ENCODE results near the gene ERP44.
A peak's percentile ranks its signal among the peaks of the same experiment; 100 is the strongest.
"Not testable (repeated sequence)": the region's sequence is repeated elsewhere in the genome, so short reads cannot be mapped to it uniquely, and the experiment has no call there.

Gene ERP44

DNA sequence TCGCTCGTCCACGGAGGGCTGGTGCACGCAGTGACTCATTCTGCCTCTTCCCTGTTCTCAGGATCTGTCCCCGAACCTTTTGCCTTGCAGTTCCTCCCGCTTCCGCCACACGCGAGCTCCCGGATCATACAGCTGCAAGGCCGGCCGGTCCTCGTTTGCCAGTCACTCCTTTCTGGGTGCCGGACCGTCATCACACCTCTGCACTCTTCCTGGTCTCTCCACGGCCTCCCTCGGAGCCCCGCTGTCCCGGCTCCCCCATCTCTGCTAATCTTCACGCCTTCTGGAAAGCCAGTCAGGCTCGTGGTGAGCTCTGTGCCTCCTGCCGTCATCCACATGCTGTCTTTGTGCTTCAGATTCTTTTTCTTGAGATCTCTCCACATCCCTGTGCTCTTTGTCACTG is 100.5 kb downstream of the ERP44 start:
- no peak for DNase-seq

DNA sequence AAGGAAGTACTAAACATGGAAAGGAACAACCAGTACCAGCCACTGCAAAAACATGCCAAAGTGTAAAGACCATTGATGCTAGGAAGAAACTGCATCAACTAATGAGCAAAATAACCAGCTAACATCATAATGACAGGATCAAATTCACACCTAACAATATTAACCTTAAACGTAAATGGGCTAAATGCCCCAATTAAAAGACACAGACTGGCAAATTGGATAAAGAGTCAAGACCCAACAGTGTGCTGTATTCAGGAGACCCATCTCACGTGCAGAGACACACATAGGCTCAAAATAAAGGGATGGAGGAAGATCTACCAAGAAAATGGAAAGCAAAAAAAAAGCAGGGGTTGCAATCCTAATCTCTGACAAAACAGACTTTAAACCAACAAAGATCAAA is 108.3 kb downstream of the ERP44 start:
- DNase-seq = not testable (repeated sequence)

DNA sequence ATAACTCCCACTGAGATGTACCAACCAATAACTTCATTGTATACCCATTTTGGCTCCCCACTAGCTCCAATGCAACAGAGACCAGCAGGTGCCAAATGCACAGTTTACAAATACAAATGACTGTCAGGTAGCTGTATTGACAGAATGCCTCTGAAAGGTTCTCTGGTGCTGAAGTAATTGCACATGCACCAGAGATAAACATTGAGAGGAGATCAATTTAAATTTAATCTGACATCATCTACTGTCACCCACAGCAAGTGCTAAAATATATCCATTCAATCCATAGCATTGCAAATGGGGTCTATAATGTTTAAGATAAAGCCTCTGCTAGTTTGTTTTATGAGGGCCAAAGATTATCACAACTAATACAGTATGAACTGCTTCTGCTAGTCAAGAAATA is 112.2 kb downstream of the ERP44 start:
- no peak for DNase-seq

DNA sequence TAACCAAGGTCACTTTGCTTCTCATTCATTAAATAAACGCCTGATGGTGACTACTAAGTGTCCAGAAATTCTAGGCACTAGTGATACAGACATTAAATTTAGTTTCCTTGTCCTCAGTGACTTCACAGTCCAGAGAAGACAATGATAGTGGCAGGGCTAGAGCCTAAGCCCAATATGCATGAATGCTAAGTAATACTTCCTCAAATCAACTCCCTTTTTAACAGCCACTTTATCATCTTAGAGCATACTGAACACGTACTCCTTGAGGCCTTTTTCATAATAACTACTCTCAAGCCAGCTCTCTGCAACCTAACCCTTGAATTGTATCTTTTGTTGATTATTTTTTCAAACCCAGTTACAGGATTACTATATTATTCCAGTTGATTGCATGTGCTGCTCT is 118.2 kb downstream of the ERP44 start:
- no peak for DNase-seq

DNA sequence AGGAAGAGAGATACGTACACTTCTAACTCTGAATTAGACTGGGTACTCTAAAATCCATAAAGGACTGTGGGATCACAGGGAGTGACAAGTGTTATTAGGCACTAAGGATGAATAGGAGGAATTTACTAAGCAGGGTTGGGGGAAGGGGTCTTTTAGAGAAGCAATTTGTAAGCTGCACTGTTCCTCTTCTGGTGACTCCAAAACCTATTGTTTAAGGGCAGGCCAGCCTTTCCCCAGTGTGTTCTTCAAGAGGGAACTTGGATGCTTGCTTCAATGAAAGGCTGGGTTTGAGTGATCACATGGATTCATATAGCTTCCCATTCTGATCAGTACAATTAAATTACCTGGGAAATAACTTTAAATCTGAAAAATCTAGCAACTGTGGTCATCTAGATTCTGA is 120.6 kb downstream of the ERP44 start:
- DNase-seq = no peak

DNA sequence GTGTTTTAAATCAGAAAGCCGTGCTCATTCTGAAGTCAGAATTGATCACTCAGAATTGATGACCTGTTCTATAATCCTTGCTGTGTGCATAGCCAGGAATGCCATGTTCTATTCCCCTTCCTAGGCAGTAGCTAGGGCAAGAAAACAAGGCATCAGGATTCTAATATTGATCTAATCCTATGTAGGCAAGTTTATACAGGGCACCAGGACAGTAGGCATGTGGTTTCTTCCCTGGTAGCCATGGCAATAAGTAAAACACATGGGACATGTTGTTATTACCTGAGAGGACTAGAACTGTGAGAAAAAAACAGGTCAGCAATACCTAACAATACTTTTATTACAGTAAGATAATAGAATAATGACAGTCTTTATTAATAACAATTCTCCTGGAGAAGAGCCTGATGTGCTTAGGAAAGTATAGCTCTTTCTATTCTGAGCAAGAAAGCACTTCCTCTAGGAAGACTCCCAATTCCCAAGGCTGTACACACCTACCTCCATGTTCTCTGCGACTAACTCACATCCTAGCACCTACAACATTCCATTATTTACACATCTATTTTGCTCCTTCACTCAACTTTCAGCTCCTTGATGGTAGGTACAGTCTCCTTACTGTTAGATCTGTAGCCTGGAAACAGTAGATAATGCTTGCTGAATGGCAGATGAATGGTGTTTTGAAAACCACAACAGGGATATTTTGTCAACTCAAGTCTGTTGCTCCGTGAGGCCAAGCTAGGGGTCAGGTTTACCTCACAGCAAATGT is 121.6 kb downstream of the ERP44 start:
- no peak for DNase-seq

DNA sequence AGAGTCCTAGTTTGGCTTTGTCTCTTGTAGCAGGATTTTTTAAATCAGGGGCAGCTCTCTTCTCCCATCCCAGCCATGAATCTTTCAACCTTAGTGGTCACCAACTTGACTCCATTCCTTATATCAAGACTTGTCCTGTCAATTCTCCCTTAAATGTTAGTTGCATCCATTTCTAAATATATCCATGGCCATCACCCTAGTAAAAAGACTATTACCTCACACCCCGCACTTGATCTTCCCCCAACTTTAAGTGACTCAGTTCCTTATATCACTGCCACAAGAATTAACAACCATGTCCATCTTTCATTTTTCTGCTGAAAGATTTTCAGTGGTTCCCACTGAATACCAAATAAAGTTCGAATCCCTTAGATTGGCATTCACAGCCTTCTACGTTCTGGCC is 125.3 kb downstream of the ERP44 start:
- no peak for DNase-seq

DNA sequence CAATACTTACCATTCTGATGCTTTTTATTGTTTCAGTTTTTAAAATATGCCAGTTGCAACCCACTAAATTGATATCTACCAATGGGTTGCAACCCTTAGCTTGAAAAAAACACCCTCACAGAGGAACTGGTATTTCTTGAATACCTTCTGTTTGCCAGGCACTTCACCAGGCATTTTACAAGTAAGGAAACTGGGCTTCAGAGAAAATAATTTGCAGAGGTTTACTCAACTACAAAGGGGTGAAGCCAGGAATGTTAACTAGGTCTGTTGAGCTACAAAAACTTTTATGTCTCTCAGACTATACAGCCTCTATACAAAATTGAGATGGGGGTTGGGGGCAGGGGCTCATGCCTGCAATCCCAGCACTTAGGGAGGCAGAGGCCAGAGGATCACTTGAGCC is 127.4 kb downstream of the ERP44 start:
- DNase-seq = no peak

DNA sequence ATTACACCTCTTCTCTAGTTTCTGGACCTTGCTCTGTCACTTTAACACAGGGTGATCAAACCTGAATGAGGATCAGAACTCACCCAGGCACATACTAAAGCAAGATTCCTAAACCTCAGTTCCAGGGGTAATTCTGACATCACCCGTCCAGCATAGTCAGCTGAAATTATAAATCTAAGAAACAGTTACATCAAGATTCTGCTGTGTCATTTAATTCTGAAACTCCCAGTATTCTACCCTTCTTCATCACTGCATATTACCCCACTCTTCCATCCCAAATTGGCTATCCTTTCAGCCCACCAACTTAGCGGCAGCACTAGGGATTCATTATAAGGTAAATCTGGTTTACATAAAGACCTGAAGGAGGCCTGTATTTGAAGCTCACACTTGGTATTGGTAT is 128.3 kb downstream of the ERP44 start:
- no peak for DNase-seq

DNA sequence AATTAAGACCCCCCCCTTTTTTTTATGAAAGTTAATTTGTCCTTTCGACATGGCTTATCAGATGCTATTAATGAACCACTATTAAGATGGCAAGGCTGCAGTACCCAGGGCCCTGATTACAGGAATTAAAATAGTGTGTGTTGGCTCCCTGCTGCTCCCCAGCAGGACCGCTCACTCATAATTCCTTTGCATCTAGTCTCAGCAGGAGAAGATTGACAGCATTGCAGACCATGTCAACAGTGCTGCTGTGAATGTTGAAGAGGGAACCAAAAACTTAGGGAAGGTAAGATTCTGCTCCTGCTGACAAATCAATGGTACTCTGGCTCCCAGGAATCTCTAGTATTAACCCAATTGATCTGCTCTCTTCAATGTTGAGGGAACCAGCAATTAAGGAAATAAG is 131.3 kb downstream of the ERP44 start:
- no peak for DNase-seq

DNA sequence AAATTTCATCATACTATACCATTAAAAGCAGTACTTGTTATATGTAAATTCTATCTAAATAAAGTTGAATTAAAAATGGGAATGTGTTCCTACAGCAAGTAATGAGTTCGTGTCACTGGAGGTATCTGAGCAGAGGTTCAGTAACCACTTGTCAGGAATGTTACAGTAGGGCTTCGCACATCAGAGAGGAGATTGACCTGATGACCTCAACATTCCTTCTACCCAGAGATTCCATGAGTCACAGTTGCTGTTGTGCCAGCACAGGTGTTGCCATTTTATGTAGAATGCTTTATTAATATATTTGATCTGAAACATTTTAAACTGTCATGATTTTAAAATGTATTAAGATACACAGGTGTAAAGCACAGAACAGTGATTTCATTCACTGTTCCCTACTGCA is 132.1 kb downstream of the ERP44 start:
- peak; percentile 92 for DNase-seq

DNA sequence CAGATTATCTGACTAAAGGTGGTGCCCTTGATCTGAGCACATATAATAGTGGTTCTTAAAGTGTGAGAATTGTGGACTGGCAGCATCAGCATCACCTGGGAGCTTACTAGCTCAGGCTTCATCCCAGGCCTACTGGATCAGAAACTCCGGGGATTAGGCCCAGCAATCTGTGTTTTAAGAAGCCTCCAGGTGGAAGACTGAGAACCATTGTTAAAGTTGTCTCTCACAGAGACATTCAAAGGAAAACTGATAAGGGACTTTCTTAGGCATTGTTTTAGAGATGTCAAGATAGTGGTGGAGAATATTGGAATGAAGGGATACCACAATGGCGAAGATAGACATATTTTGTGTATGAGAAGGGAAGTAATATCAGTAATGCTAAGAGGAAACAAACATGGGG is 132.8 kb downstream of the ERP44 start:
- no peak for DNase-seq

DNA sequence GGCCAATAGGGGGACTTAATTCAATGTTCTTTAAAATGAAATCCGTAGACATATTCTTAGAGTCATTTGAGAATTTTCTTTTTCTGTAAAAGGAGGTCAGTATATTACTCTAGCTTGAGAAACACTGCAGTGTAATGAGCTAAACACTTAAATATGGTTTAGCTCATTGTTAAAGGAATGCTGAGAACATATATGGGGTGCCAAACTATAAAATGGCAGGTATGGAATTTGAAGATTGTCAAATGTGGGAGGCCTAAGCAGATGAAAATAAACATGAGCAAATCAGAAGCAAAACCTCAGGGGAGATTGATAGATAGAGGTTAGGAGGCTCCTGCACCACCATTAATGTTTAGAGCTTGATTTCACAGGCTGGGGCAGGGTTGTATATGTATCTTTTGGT is 134.5 kb downstream of the ERP44 start:
- DNase-seq = no peak

DNA sequence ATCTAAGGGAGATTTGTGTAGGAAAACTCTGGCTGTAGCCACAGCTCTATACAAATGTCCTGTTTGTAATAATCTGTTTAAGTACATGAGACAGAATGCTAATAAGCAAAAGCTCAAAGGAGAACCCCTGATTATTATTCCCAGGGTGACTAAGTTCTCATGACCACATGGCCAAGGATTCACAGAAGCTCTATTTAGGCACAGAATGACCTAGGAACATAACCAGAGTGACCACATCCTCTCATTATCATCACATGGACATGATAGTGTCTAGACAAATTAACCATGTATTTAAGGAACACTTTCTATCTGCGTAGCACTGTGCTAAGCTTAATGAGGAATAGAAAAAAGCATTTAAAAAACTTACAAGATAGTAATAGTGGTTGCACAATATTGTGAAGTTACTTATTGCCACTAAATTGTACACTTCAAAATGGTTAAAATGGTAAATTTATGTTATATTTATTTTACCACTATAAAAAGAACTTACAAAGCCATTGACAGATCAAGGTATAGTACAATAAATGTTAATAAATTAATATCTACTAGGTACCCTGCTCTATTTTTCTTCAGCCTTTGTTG is 136.0 kb downstream of the ERP44 start:
- DNase-seq = no peak

DNA sequence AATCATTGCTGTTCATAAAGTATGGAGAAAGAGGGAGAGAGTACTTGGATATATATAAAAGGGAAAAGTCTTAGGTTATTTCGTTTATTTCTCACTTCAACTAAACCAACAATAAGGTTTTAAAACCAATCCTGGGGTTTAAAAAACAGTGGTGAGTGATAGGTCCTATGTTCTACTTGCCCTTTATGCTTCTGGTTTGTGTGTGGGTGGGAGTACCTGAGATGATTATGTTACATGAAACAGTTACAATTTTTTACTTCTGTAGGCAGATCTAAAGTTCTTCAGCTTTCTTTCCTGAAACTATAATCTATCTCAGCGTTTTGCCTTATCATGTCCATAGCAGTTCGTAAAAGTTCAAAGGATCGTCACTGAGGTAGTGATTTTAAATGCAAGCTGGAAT is 143.2 kb downstream of the ERP44 start:
- no peak for DNase-seq

DNA sequence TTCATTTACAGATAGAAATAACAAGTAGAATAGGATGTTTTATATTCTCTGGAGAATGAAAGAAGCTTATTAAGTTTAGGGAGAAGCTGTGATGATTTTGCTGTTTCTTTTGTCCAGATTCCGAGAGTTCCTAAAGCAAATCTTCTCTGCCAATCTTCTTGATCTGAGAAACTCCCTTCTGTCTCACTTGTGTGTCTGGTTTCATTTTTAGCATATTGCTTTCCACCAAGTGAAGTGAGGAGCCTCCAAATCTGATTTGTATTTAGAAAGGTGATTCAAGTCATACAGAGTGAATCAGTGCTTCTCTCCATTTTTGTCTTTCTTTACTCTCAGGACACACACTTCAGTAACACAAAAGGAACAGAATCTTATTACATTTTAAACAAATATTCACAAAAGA is 144.0 kb downstream of the ERP44 start:
- DNase-seq = no peak

DNA sequence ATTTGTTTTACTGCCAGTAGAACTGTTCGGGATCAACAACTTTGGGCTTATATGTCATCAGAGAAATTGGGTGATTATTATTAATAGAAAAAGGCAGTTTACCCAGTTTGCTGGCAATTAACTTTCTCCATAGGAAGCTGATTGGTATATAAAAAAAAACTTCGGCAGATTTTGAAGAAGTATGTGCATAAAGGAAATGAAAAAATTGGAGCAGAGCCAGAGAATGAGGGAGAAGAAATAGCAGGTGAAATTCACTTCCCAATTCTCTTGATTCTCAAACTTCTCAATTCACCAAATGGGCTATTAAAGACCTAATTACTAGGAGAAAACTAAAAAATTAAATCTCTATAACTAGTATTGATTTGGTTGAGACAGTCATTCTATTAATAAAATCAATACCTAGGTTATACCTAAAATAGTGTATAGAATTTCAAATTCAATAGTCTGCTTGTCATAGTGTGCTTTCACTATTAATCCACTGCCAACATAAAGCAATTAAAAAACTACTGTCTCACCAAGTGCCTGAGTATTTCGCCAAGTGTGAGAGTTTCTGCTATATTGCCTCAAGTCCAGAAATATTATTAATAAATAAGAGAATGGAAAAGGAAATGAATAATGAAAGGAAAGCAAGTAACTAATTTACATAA is 144.8 kb downstream of the ERP44 start:
- DNase-seq = no peak

DNA sequence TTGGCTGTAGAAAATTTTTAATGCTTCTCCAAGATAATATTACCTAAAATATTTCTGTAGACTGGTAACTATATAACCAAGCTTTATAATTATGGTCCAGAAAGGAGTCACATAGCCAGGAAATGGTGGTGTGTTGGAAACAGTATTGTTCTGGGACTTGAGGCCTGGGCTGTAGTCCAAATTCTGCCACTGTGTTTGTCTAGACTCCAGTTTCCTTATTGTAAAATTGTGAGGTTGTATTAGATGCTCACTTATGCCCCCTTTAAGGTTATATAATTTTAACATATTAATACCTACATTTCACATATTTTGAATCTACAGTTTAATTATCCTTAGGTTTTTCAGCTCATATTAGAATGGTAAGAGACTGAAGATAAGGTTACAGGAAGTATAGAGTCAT is 149.9 kb downstream of the ERP44 start:
- no peak for DNase-seq

DNA sequence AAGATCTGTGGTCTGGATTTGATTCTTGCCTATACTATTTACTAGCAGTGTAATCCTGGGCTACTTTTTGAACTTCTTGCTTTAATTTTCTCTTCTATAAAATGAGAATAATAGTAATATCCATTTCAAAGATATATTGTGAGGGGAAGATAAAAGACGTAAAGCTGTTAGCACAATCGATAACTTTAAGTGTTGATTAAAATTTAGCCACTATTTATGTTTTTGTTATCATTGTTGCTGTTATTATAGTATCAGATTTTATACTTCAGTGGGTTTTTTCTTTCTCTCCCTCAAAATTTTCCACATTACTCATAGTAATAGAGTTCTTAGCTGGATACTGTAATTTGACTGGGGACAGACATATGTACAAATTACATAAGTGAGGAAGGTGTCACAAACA is 150.3 kb downstream of the ERP44 start:
- DNase-seq = no peak

DNA sequence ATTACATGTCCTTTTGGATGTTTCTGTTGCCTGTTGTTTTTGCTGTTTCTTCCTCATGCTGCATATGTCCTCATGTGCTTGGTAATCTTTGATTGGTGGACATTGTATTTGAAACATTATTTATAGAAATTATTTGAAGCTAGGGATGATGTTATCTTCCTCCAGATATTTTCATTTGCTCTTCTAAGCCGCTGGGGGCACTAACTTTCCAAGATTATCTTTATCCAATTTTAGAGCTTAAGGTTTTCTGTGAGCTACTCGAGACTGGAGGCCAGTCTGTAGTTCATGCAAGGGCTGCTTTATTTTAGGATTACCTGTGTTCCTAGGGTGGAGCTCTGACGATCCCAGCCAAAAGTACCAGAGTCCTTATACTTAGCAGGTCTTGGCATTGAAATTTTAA is 151.4 kb downstream of the ERP44 start:
- no peak for DNase-seq

DNA sequence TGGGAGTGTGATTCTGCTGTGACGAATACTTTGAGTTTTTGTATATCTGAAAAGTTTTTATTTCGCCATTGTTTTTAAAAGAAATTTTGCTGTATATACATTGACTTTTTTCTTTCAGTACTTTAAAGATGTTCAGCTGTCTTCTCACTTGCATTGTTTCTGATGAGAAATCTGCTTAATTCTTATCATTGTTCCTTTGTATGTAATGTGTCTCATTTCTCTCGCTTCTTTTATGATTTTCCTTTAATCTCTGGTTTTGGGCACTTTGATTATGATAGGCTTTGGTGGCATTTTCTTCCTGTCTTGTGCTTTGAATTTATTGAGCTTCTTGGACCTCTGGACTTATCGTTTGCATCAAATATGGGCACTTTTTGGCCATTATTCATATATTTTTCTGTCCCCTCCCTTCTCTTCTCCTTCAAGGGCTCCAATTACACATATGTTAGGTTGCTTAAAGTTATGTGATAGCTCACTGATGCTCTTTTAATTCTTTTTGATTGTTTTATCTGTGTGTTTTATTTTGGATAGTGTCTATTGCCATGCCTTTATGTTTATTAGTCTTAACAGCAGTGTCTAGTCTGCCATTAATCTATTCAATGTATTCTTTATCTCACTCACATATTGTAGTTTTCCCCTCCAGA is 161.7 kb downstream of the ERP44 start:
- DNase-seq = no peak

DNA sequence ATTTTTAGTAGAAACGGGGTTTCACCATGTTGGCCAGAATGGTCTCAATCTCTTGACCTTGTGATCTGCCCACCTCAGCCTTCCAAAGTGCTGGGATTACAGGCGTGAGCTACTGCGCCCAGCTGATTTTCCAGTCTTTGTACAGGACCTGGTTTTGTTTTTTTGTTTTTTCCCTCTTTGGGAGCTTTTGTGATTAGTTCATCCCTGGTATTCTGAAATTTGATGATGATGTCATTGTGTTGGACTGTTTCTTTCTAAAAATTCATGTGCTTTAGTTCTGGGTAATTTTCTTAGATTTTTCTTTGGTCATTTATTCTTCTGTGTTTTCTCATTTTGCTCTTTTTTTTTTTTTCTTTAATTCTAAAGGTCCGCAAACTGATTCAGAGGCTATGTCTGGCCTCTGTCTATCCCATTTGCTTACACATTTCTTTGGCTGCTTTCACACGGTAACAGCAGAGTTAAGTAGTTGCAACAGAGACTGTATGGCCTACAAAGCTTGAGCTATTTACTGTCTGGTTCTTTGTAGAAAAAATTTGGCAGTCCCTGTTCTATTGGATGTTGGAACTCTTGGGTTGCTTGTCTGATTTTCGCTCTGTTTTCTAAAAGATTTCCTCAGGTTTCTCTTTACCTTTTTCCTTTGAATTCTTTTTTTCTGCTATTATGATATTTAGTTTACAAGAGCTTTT is 167.5 kb downstream of the ERP44 start:
- DNase-seq = no peak

DNA sequence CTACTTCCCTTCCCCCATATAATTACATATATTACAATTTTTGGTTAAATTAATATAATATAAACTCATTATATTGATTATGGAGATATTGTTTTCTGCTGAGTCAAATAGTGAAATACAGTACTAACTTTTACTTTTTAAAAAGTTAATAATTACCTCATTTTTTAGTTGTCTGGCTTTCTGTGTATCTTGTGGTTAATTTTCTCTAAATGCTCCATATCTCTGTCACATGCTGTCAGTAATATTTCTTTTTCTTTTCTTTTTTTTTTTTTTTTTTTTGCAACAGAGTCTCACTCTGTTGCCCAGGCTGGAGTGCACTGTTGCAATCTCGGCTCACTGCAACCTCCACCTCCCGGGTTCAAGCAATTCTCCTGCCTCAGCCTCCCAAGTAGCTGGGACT is 169.1 kb downstream of the ERP44 start:
- no peak for DNase-seq

Data from kidney glomerular epithelial cell (primary cell).